Natural killer cell (primary cell): ENCODE results near the gene NMUR1. TPM values are rescaled to one million over a fixed set of nuclear protein-coding genes. Genes with fewer than 3 reads are reported as not detected.

Experiments used
- ATAC-seq, 3 donors: fragments of 150-1000 bp in 2 of 3; fragments of 200-7000 bp in 1 of 3; cut with Tn5 transposase; 1 replicate in 1 of 3; 2 replicates in 2 of 3; pipeline ENCODE4 v1.10.0; 2021; ENCODE audit warnings: mild to moderate bottlenecking in 2 of 3, moderate library complexity in 2 of 3
- DNase-seq, 2 donors: peaks; one replicate each; pipeline versions ENCODE4 v3.0.0 to v3.0.0-alpha.2; 2013 to 2021; ENCODE audit warnings: mixed read lengths in 1 of 2
- H3K27ac ChIP-seq: one replicate; pipeline ENCODE4 v1.5.1; 2013; ENCODE audit warnings: mild to moderate bottlenecking, low read length
- H3K27me3 ChIP-seq: one replicate; pipeline ENCODE4 v1.6.1; 2013; ENCODE audit warnings: low read length; ENCODE audit not compliant: control insufficient read depth, insufficient read depth
- H3K36me3 ChIP-seq: one replicate; pipeline ENCODE4 v1.6.1; 2013; ENCODE audit warnings: low read length; ENCODE audit not compliant: control insufficient read depth, insufficient read depth
- H3K4me1 ChIP-seq: one replicate; pipeline ENCODE4 v1.6.1; 2013; ENCODE audit warnings: low read length; ENCODE audit not compliant: control insufficient read depth, insufficient read depth
- H3K4me3 ChIP-seq: one replicate; pipeline ENCODE4 v1.5.1; 2013; ENCODE audit warnings: low read length
- H3K9me3 ChIP-seq: one replicate; pipeline ENCODE4 v1.6.1; 2013; ENCODE audit warnings: low read length; ENCODE audit not compliant: control insufficient read depth, insufficient read depth
- H3K27ac Mint-ChIP-seq, 2 donors: one replicate each; pipeline ENCODE4 v1.8.0; 2022; ENCODE audit warnings: mild to moderate bottlenecking in 2 of 2, mixed read lengths in 2 of 2, moderate library complexity in 1 of 2
- H3K27me3 Mint-ChIP-seq, 2 donors: one replicate each; pipeline ENCODE4 v1.8.0; 2022; ENCODE audit warnings: low read depth in 2 of 2, mixed read lengths in 2 of 2
- H3K36me3 Mint-ChIP-seq: one replicate; pipeline ENCODE4 v1.8.0; 2022; ENCODE audit warnings: mixed read lengths
- H3K4me1 Mint-ChIP-seq, 2 donors: one replicate each; pipeline ENCODE4 v1.8.0; 2022; ENCODE audit warnings: mixed read lengths in 2 of 2
- H3K4me3 Mint-ChIP-seq: one replicate; pipeline ENCODE4 v1.8.0; 2022; ENCODE audit warnings: mild to moderate bottlenecking, moderate library complexity, mixed read lengths
- H3K9me3 Mint-ChIP-seq, 2 donors: one replicate each; pipeline ENCODE4 v1.8.0; 2022; ENCODE audit warnings: mixed read lengths in 2 of 2
- WGBS: methylation state at CpG from one replicate; pipeline ENCODE4 v1.1.7; 2013; ENCODE audit warnings: missing lambda C conversion rate; ENCODE audit not compliant: insufficient coverage; 5-methylcytosine and 5-hydroxymethylcytosine counted together
- intact Hi-C: fragments of 100-400 bp; cut with micrococcal nuclease; formaldehyde crosslinking; loops from one replicate; pipeline ENCODE4 v1.14.2; 2022
- total RNA-seq, 4 donors: library from RNA; stranded (reverse); fragments of 120-200 nt in 1 of 4; gene quantifications; one replicate each; pipeline versions ENCODE4 v1.2.3 to v1.2.4, GENCODE V29; 2013 to 2022
- TF ChIP-seq, protein P1 (sequence below): fragments of 200-600 bp; IDR thresholded peaks from one replicate; pipeline ENCODE4 v1.8.0; 2022; ENCODE audit warnings: antibody characterized with exemption

NMUR1 gene
- total RNA-seq, 3 donors from 2014 or later (not counting 1 experiment from before 2014, with no cell fraction given) = 67.4 to 103 (median 80.2) TPM

DNA sequence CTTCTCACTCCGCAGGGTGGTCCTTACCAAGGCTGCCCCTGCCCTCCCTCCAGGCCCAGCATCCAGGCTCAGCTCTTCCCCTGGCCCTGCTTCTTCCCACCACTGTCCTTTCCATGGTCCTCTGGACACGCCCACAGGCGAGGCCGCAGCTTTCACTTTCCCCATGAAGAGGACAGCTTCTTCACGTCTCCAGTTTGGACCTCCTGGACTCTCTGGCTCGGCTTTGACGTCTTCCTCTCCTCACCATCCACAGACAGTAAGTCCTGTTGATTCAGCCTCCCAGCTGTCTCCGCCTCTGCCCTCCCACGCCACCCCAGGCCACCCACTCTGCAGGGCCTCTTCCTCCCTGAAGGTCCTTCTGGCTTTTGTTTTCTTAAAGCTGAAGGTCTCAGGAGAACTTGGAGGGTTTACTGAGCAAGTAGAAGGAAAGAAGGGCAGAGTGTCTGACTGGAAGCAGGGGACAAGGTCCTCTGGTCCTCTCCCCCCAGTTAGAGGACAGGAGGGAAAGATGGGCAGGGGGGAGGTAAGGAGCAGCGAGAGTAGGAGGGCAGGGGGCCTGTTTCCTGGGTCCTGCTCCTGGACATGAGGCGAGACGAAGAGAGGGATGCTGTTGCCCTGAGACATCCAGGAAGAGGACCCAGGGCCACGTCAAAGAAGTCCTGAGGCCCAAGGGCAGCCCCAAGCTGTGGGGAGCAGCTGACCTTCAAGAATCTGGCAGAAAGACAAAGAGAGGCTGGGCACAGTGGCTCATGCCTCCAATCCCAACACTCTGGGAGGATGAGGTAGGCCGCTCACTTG, 24.7 kb upstream of the NMUR1 start:
- H3K27me3 Mint-ChIP-seq = no peaks in the 10 kb centered on the region
- H3K4me3 Mint-ChIP-seq = peak overlapping the region; percentile 92
- intact Hi-C loops = loop anchor here (1.0 to 5.0 kb wide), 3 partner anchors 10 to 328 kb away; no protein-coding TSS in a partner anchor
- TF ChIP-seq, protein P1, sequence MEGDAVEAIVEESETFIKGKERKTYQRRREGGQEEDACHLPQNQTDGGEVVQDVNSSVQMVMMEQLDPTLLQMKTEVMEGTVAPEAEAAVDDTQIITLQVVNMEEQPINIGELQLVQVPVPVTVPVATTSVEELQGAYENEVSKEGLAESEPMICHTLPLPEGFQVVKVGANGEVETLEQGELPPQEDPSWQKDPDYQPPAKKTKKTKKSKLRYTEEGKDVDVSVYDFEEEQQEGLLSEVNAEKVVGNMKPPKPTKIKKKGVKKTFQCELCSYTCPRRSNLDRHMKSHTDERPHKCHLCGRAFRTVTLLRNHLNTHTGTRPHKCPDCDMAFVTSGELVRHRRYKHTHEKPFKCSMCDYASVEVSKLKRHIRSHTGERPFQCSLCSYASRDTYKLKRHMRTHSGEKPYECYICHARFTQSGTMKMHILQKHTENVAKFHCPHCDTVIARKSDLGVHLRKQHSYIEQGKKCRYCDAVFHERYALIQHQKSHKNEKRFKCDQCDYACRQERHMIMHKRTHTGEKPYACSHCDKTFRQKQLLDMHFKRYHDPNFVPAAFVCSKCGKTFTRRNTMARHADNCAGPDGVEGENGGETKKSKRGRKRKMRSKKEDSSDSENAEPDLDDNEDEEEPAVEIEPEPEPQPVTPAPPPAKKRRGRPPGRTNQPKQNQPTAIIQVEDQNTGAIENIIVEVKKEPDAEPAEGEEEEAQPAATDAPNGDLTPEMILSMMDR = no peak
- H3K27ac Mint-ChIP-seq = peak overlapping the region; percentile 90 to 100
- ATAC-seq (peak; percentile 42 to 56 (median 45)), DNase-seq (peak; percentile 39)
- peaks cover 14% of the 10 kb centered on the region for H3K36me3 Mint-ChIP-seq
- WGBS = 23% methylated on average over 14 of the region's 14 CpGs
- peak overlapping the region; percentile 41 for H3K4me3 ChIP-seq
- H3K9me3 ChIP-seq = no peaks in the 10 kb centered on the region
- H3K27me3 ChIP-seq = no peaks in the 10 kb centered on the region
- H3K9me3 Mint-ChIP-seq = peaks cover 2 to 9% of the 10 kb centered on the region in 2 donors
- peaks cover 55% of the 10 kb centered on the region in 2 donors for H3K4me1 Mint-ChIP-seq
- H3K27ac ChIP-seq = peak overlapping the region; percentile 90
- H3K4me1 ChIP-seq = peaks cover 57% of the 10 kb centered on the region
- H3K36me3 ChIP-seq = no peaks in the 10 kb centered on the region

DNA sequence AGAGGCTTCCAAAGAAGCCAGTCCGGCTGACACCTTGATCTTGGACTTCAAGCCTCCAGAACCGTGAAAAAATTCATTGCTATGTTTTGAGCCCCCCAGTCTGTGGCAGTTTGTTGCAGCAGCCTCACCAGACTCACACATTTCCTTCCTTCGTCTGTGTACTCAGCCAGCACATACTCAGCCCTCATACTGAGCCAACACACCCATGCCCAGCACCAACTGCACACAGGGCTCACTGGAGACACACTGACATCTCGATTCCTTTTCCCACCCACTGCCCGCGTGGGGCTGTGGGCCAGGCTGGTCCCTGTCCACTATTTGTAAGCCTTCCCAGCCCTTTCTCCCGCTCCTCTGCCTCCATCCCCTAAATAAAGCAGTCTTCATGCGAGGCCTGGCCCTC, 24.1 kb upstream of the NMUR1 start:
- intact Hi-C loops = loop anchor here (1.0 kb wide), 2 partner anchors 9 to 37 kb away; no protein-coding TSS in a partner anchor
- Histone ChIP-seq H3K4me3 (peak overlapping the region; percentile 41), H3K4me1 (peaks cover 63% of the 10 kb centered on the region), H3K27ac (peak overlapping the region; percentile 90), H3K27me3 (no peaks in the 10 kb centered on the region), H3K9me3 (no peaks in the 10 kb centered on the region), H3K36me3 (no peaks in the 10 kb centered on the region)
- peaks cover 61% of the 10 kb centered on the region in 2 donors for H3K4me1 Mint-ChIP-seq
- TF ChIP-seq, protein P1 = no peak
- WGBS = 10% methylated on average over 8 of the region's 8 CpGs
- peaks cover 2 to 9% of the 10 kb centered on the region in 2 donors for H3K9me3 Mint-ChIP-seq
- H3K36me3 Mint-ChIP-seq = peaks cover 14% of the 10 kb centered on the region
- peak; percentile 69 to 76 (median 75) for ATAC-seq
- peak overlapping the region; percentile 90 to 100 for H3K27ac Mint-ChIP-seq
- H3K4me3 Mint-ChIP-seq = peak overlapping the region; percentile 92
- no peaks in the 10 kb centered on the region for H3K27me3 Mint-ChIP-seq
- peak; percentile 31 to 38 for DNase-seq

DNA sequence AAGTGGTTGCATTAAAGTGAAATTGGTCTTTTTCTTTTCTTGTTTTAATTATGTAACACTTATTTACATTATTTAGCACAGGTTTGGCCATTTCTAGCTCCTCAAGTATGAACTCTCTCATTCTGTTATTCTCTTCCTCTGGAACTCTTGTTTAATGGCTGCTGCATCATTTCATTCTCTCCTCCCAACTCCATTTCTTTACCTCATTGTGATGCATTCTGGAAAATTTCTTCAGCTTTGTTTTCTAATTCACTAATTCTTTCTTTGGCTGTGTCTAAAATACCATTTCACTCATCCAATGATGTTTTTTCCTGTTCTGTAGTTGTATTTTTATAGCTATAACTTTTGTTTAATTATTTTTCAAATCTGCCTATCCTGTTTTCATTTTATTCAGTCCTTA, 22.5 kb upstream of the NMUR1 start:
- Mint-ChIP-seq H3K36me3 (peaks cover 14% of the 10 kb centered on the region), H3K27ac (peak overlapping the region; percentile 90 to 100), H3K9me3 (peaks cover 2 to 9% of the 10 kb centered on the region in 2 donors), H3K4me1 (peaks cover 65 to 70% of the 10 kb centered on the region in 2 donors), H3K27me3 (no peaks in the 10 kb centered on the region), H3K4me3 (no peak overlapping the region)
- ATAC-seq = no peak
- no peak overlapping the region for H3K27ac ChIP-seq
- DNase-seq = no peak
- intact Hi-C loops = no loop called here
- no peaks in the 10 kb centered on the region for H3K36me3 ChIP-seq
- H3K4me1 ChIP-seq = peaks cover 76% of the 10 kb centered on the region
- TF ChIP-seq, protein P1 = no peak
- no peaks in the 10 kb centered on the region for H3K27me3 ChIP-seq
- no peaks in the 10 kb centered on the region for H3K9me3 ChIP-seq
- no peak overlapping the region for H3K4me3 ChIP-seq
